Measurements from ENCODE around the gene GPATCH1. TPM values are rescaled to one million over a fixed set of nuclear protein-coding genes. Genes with fewer than 3 reads are reported as not detected.

GPATCH1 gene
- total and polyA plus RNA-seq, 2 of the 13 experiments (the other 11 are each of a cell fraction or from before 2014, with no cell fraction given) = 6.8 to 6.9 TPM

DNA sequence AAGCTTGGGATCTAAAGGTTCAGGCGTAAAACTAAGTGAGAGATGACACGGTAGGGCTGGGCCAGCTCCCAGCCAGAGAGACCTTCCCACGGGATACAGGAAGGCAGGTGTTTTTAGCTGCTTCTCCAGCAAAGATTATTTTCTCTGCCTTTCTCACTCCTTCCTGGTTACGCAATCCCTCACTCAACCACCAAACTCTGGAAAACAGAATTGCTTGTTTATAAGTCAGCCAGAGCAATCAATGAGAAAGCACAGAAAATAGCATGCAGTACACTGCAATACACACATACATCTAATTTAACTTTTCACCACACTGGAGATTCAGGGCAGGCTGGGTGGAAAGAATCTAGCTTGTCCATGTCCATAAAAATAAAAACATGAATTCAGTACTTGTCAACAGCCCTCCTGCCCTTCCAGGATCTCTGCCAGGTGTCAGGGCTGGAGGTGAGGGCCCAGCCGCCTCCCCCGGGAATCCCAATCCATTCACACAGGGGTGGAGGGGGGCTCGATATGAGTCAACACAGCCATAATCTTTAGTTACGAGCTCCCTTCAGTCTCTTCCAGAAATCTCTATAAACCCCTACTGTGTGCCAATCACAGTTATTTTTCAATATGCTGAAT, 28.5 kb upstream of the GPATCH1 start (continued):
- TF ChIP-seq ZNF263 (CRISPR knock-in tag; IDR thresholded peaks at IDR 0.05) (no peak), GTF2F1 (IDR thresholded peaks at IDR 0.05; ENCODE audit: low read length) (no peak), ZNF850 (CRISPR knock-in tag; conservative IDR thresholded peaks at IDR 0.05) (no peak), ZNF552 (CRISPR knock-in tag; IDR thresholded peaks at IDR 0.05; ENCODE audit: borderline replicate concordance) (no peak), TP53 (CRISPR knock-in tag; conservative IDR thresholded peaks at IDR 0.05) (no peak), ZNF335 (CRISPR knock-in tag; IDR thresholded peaks at IDR 0.05) (no peak), SMARCC2 (IDR thresholded peaks at IDR 0.05) (no peak), CEBPG (CRISPR knock-in tag; IDR thresholded peaks at IDR 0.05) (peak; percentile 99), ZBTB38 (CRISPR knock-in tag; IDR thresholded peaks at IDR 0.05) (no peak), RBFOX2 (IDR thresholded peaks at IDR 0.05; ENCODE audit: low read depth, low read length) (no peak), YEATS2 (CRISPR knock-in tag; IDR thresholded peaks at IDR 0.05; ENCODE audit: borderline replicate concordance) (peak; percentile 30; the same call in 1 of the 2 replicates), HDAC1 (CRISPR knock-in tag; IDR thresholded peaks at IDR 0.05) (0 out of 2 replicates have a peak, but pooled peaks have one; percentile 30)
- TF ChIP-seq, protein P1, sequence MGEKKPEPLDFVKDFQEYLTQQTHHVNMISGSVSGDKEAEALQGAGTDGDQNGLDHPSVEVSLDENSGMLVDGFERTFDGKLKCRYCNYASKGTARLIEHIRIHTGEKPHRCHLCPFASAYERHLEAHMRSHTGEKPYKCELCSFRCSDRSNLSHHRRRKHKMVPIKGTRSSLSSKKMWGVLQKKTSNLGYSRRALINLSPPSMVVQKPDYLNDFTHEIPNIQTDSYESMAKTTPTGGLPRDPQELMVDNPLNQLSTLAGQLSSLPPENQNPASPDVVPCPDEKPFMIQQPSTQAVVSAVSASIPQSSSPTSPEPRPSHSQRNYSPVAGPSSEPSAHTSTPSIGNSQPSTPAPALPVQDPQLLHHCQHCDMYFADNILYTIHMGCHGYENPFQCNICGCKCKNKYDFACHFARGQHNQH (CRISPR knock-in tag; IDR thresholded peaks at IDR 0.05) = peak; percentile 69
- TF ChIP-seq, protein P2, sequence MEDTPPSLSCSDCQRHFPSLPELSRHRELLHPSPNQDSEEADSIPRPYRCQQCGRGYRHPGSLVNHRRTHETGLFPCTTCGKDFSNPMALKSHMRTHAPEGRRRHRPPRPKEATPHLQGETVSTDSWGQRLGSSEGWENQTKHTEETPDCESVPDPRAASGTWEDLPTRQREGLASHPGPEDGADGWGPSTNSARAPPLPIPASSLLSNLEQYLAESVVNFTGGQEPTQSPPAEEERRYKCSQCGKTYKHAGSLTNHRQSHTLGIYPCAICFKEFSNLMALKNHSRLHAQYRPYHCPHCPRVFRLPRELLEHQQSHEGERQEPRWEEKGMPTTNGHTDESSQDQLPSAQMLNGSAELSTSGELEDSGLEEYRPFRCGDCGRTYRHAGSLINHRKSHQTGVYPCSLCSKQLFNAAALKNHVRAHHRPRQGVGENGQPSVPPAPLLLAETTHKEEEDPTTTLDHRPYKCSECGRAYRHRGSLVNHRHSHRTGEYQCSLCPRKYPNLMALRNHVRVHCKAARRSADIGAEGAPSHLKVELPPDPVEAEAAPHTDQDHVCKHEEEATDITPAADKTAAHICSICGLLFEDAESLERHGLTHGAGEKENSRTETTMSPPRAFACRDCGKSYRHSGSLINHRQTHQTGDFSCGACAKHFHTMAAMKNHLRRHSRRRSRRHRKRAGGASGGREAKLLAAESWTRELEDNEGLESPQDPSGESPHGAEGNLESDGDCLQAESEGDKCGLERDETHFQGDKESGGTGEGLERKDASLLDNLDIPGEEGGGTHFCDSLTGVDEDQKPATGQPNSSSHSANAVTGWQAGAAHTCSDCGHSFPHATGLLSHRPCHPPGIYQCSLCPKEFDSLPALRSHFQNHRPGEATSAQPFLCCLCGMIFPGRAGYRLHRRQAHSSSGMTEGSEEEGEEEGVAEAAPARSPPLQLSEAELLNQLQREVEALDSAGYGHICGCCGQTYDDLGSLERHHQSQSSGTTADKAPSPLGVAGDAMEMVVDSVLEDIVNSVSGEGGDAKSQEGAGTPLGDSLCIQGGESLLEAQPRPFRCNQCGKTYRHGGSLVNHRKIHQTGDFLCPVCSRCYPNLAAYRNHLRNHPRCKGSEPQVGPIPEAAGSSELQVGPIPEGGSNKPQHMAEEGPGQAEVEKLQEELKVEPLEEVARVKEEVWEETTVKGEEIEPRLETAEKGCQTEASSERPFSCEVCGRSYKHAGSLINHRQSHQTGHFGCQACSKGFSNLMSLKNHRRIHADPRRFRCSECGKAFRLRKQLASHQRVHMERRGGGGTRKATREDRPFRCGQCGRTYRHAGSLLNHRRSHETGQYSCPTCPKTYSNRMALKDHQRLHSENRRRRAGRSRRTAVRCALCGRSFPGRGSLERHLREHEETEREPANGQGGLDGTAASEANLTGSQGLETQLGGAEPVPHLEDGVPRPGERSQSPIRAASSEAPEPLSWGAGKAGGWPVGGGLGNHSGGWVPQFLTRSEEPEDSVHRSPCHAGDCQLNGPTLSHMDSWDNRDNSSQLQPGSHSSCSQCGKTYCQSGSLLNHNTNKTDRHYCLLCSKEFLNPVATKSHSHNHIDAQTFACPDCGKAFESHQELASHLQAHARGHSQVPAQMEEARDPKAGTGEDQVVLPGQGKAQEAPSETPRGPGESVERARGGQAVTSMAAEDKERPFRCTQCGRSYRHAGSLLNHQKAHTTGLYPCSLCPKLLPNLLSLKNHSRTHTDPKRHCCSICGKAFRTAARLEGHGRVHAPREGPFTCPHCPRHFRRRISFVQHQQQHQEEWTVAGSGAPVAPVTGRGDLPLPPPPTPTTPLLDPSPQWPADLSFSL (CRISPR knock-in tag; IDR thresholded peaks at IDR 0.05) = no peak
- TF ChIP-seq, protein P3, sequence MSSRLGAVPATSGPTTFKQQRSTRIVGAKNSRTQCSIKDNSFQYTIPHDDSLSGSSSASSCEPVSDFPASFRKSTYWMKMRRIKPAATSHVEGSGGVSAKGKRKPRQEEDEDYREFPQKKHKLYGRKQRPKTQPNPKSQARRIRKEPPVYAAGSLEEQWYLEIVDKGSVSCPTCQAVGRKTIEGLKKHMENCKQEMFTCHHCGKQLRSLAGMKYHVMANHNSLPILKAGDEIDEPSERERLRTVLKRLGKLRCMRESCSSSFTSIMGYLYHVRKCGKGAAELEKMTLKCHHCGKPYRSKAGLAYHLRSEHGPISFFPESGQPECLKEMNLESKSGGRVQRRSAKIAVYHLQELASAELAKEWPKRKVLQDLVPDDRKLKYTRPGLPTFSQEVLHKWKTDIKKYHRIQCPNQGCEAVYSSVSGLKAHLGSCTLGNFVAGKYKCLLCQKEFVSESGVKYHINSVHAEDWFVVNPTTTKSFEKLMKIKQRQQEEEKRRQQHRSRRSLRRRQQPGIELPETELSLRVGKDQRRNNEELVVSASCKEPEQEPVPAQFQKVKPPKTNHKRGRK (CRISPR knock-in tag; IDR thresholded peaks at IDR 0.05) = no peak
- TF ChIP-seq, protein P4, sequence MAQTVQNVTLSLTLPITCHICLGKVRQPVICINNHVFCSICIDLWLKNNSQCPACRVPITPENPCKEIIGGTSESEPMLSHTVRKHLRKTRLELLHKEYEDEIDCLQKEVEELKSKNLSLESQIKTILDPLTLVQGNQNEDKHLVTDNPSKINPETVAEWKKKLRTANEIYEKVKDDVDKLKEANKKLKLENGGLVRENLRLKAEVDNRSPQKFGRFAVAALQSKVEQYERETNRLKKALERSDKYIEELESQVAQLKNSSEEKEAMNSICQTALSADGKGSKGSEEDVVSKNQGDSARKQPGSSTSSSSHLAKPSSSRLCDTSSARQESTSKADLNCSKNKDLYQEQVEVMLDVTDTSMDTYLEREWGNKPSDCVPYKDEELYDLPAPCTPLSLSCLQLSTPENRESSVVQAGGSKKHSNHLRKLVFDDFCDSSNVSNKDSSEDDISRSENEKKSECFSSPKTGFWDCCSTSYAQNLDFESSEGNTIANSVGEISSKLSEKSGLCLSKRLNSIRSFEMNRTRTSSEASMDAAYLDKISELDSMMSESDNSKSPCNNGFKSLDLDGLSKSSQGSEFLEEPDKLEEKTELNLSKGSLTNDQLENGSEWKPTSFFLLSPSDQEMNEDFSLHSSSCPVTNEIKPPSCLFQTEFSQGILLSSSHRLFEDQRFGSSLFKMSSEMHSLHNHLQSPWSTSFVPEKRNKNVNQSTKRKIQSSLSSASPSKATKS (CRISPR knock-in tag; IDR thresholded peaks at IDR 0.05) = 0 out of 2 replicates have a peak, but pooled peaks have one; percentile 52
- TF ChIP-seq, protein P5, sequence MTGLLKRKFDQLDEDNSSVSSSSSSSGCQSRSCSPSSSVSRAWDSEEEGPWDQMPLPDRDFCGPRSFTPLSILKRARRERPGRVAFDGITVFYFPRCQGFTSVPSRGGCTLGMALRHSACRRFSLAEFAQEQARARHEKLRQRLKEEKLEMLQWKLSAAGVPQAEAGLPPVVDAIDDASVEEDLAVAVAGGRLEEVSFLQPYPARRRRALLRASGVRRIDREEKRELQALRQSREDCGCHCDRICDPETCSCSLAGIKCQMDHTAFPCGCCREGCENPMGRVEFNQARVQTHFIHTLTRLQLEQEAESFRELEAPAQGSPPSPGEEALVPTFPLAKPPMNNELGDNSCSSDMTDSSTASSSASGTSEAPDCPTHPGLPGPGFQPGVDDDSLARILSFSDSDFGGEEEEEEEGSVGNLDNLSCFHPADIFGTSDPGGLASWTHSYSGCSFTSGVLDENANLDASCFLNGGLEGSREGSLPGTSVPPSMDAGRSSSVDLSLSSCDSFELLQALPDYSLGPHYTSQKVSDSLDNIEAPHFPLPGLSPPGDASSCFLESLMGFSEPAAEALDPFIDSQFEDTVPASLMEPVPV (CRISPR knock-in tag; IDR thresholded peaks at IDR 0.05) = no peak
